Embryonic facial prominence (tissue), 1 donor: ENCODE data around the gene PRRT1B.
"Not testable (repeated sequence)": the region's sequence is repeated elsewhere in the genome, so short reads cannot be mapped to it uniquely, and the experiment has no call there.

ENCODE experiments used
- DNase-seq: peaks from one replicate; pipeline ENCODE4 v3.0.0-alpha.2; 2016; ENCODE audit errors: extremely low spot score

The PRRT1B gene

DNA sequence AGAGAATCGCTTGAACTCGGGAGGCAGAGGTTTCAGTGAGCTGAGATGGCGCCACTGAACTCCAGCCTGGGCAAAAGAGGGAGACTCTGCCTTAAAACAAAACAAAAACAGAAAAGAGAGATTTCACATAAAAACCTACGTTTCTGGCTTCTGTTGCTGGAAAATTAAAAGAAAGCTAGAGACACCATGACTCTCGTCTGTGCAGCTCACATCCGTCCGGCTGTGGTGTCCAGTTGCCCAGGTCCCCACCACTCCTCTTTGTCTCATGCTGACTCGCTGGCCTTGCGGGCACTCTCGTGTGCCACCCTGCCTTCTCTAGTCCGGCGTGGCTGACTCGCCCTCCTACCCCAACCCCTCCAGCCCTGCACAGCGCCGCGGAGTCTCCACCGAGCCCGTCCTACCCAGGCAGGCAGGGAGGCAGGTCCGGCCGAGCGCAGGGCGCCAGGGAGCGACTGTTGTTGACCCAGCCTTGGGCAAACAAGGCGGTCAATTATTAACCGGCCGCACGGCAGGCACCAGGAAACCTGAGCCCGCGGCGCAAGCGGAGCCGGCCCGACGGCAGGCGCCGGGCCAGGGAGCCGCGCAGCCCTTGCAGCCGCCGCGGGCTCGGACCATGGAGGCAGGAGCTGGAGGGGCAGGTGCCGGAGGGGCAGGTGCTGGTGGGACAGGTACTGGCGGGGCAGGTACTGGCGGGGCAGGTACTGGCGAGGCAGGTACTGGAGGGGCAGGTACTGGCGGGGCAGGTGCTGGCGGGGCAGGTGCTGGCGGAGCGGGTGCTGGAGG is at the start of gene PRRT1B:
TSS of gene PRRT1B (plus strand) at position 521 of the 783 bp plus-strand sequence. CDS start at position 614, 93 bp downstream.
- no peak for DNase-seq

DNA sequence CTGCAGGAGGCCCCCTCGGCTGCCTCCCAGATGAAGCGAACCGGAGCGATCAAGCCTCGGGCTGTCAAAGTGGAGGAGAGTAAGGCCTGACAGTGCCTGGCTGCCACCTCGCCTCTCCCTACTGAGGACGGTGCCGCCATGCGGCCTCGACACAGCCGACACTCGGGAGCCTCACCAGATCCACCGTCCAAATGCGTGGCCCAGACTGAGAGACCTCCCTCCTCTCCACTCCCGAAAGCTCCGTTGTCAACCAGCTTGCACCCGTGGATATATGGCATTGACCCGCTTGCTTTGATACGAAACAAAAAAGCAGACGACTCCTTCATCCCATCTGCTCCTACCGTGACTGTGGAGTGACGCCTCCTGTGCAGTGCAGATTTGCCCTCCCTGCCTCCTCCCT is 49.5 kb upstream of the PRRT1B start:
- no peak for DNase-seq

DNA sequence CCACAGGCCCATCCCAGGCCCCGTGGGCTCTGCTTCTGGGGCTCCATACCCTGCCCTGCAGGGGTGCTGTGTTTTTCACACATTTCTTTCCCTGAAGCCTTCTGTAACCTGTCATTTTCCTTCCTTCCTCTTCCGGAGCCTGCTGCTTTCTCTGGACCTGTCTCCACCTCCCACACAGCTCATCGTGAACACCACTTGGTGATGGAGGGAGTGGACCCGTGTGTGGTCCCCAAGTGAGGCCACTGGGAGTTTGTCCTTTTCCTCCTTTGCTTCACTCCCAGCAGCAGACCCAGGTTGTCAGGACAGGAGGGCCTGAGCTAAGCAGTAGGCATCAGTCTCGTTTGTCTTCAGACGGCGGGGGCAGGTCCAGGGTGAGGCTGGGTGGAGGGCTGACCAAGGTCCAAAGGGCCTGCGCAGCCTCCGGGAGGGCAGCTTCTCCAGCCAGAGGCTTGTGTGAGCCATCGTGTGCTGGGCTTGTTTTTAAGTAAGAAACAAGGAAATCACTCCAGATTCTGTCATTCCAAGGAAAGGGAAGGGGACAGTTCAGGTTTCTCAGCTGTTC is 48.4 kb upstream of the PRRT1B start:
- no peak for DNase-seq

- no peak for DNase-seq
Measured at GRCh38 chr9:131499254-131499767, 46.0 kb upstream of the PRRT1B start.

DNA sequence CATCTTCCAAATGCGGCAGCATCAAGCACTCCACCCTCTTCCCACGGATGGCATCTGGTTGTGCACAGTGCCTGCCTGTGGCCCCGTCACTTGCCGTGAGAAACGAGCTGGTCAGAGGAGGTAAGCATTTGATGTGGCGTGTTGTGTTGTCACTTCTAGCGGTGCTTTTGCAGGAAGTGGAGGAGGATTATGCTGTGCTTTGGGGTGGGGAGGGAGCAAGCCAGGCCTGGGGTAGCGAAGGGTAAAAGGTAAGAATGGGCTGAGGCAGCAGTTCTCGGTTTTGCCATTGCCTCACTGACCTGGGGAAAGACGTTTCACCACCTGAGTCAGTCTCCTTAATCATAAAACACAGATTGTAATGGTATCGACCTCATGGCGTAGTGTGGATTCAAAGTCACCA is 44.9 kb upstream of the PRRT1B start:
- no peak for DNase-seq

DNA sequence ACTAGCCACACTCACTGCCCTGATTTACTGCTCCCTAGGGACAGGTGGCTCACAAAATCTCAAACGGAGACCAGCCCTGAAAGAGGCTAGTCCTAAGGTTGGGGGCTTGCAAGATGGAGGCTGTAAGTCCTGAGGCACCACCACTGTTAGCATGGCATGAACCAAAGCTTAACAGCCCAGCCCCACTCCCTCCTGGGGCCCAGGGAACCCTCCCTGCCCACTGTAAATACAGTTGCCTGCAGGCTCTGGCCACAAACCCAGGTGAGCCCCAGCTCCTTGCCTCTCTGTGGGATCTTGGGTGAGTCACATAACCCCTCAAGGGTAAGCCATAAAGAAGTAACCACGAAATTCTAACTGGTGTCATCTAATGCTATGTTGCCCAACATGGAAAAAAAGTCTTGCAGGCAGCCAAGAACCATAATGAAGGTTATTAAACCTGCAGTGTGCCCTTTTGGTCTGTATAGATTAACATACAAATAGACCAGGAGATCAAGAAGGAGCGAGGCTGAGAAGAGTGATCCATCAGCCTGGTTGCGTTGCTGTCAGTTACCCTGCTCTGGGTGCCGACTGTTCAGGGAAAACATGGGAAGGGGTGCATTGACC is 44.3 kb upstream of the PRRT1B start:
- DNase-seq, result no peak

DNA sequence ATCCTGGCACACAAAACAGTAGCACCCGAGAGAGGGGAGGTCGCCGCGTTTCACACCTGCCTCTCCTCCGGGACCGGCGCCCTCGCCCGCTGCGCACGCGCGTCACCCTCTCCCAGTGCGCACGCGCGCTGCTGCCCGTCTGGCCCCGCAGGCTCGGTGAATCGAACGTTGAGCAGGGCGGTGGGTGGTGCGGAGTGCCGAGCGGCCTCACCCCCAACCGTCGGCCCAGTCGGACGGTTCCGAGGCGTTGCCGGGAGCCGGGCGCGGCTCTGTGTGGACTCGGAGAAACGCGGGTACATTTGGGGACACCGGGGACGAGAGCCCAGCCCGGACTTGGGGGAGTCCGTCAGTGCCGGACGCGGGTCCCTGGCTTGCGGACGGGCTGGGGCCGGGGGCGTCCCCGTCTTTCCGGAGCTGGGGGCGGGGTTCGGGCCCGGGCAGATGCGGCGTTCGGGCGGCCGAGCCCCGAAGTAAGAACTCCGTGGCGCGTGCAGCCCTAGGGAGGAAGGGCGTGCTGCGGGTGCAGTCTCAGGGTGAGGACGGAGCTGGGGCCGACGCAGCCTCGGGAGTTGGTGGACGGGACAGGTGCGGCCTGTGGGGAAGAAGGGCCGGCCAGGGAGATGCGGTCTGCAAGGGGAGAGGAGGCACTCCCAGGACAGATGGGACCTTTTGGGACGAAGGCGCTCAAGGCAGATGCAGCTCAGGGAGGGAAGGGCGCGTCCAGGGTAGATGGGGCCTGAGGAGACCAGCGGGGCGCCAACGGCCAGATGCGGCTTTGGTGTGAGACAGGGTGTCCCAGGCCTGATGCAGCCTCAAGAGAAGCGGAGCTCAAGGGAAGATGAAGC is 42.3 kb upstream of the PRRT1B start, which contains the start of gene POMT1:
TSS of gene POMT1 (plus strand) at position 138 of the 845 bp plus-strand sequence. CDS start 1,301 bp downstream, outside the sequence.
- peak; percentile 66 for DNase-seq

GRCh38 chr9:131503626-131504465 is 41.5 kb upstream of the PRRT1B start:
- no peak for DNase-seq

- no peak for DNase-seq
Measured at GRCh38 chr9:131505012-131505411, 40.3 kb upstream of the PRRT1B start.

- DNase-seq, result no peak
Measured at GRCh38 chr9:131511416-131511815, 33.9 kb upstream of the PRRT1B start.

- DNase-seq, result no peak
Measured at GRCh38 chr9:131511880-131512279, 33.4 kb upstream of the PRRT1B start.

GRCh38 chr9:131513177-131513576 is 32.1 kb upstream of the PRRT1B start:
- DNase-seq, result no peak

- not testable (repeated sequence) for DNase-seq
Measured at GRCh38 chr9:131515559-131516031, 29.7 kb upstream of the PRRT1B start.

- no peak for DNase-seq
Measured at GRCh38 chr9:131516100-131516499, 29.2 kb upstream of the PRRT1B start.

- DNase-seq, result no peak
Measured at GRCh38 chr9:131516930-131517329, 28.4 kb upstream of the PRRT1B start.

DNA sequence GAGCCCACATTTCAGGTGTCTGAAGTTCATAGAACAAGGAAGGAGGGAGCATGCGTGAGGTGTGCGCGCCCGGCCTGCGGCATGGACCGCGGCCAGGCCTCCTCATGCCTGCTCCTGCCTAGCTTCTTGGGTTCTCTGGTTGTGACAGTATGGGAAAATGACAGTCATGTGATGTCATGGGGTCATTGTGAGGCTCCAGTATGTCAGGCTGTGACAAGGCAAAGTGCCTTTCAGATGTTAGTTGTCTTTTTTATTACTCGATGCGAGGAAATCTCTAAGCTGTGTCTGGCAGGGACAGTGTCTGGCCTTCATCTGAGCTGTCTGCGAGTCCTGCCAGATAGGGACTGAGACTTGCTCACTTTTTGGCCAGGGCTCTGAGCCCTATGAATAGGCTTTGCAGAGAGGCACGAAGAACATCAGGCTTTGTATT is 27.5 kb upstream of the PRRT1B start:
- DNase-seq, result no peak

DNA sequence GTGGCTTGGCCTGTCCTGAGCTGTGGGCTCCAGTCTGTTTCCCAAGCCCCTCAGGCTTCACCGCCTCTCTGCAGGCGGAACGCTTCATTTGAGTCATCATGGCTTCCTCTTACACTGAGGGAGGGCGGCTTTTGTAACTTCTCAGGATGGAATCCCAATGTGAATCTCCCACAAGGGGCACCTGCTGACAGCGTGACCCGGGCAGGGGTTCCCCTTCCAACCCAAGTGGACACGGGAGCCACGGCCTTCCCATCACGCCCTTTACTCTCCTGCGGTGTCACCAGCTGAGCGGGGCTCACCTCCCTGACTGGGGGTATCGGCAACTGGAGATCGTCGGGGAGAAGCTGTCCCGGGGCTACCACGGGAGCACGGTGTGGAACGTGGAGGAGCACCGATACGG is 26.8 kb upstream of the PRRT1B start:
- no peak for DNase-seq

GRCh38 chr9:131520503-131520902 is 24.8 kb upstream of the PRRT1B start:
- no peak for DNase-seq

GRCh38 chr9:131521203-131521602 is 24.1 kb upstream of the PRRT1B start:
- DNase-seq, result no peak

GRCh38 chr9:131521822-131522221 is 23.5 kb upstream of the PRRT1B start:
- DNase-seq, result no peak
